Duodenal mucosa (tissue), 2 donors: ENCODE data around the gene NOL4L.
A peak's percentile ranks its signal among the peaks of the same experiment; 100 is the strongest.

Source experiments
- H3K27ac ChIP-seq: one replicate; pipeline ENCODE4 v1.7.0; 2013; ENCODE audit warnings: low read depth, low read length
- H3K27me3 ChIP-seq, 2 donors: one replicate each; pipeline ENCODE4 v1.7.0; 2013; ENCODE audit warnings: low read length in 2 of 2, control low read depth in 1 of 2; ENCODE audit not compliant: insufficient read depth in 2 of 2, control insufficient read depth in 1 of 2
- H3K36me3 ChIP-seq, 2 donors: one replicate each; pipeline ENCODE4 v1.7.0; 2013; ENCODE audit warnings: low read length in 2 of 2, control low read depth in 1 of 2; ENCODE audit not compliant: insufficient read depth in 2 of 2, control insufficient read depth in 1 of 2
- H3K4me1 ChIP-seq, 2 donors: one replicate each; pipeline ENCODE4 v1.7.0; 2013; ENCODE audit warnings: low read length in 2 of 2, control low read depth in 1 of 2; ENCODE audit not compliant: insufficient read depth in 2 of 2, control insufficient read depth in 1 of 2
- H3K4me3 ChIP-seq, 2 donors: one replicate each; pipeline ENCODE4 v1.7.0; 2013; ENCODE audit warnings: low read length in 2 of 2, low read depth in 1 of 2
- H3K9ac ChIP-seq, 2 donors: one replicate each; pipeline ENCODE4 v1.7.0; 2013; ENCODE audit warnings: low read length in 2 of 2, low read depth in 1 of 2
- H3K9me3 ChIP-seq, 2 donors: one replicate each; pipeline ENCODE4 v1.7.0; 2013; ENCODE audit warnings: low read length in 2 of 2, control low read depth in 1 of 2; ENCODE audit not compliant: control insufficient read depth in 1 of 2

The NOL4L gene

GRCh38 chr20:32585011-32585585, at the start of gene NOL4L:
NOL4L (minus strand) TSS chr20:32585333; CDS start chr20:32584890, 443 bp downstream.
- Histone ChIP-seq H3K27ac (no peak within 1 kb of the TSS), H3K27me3 (peaks cover 20 to 24% of the 10 kb centered on the region in 2 donors), H3K9ac (no peak within 1 kb of the TSS), H3K36me3 (no peaks in the 10 kb centered on the region), H3K9me3 (no peaks in the 10 kb centered on the region), H3K4me1 (no peaks in the 10 kb centered on the region), H3K4me3 (peak within 1 kb of the TSS; percentile 63 to 73)

- Histone ChIP-seq H3K27me3 (peaks cover 4 to 5% of the 10 kb centered on the region in 2 donors), H3K9ac (no peak overlapping the region), H3K27ac (no peak overlapping the region), H3K4me3 (no peak overlapping the region), H3K36me3 (no peaks in the 10 kb centered on the region), H3K4me1 (peaks cover 0 to 3% of the 10 kb centered on the region in 2 donors), H3K9me3 (no peaks in the 10 kb centered on the region)
Observed at GRCh38 chr20:32634041-32634805, 49.1 kb upstream of the NOL4L start.

GRCh38 chr20:32632461-32633354, 47.6 kb upstream of the NOL4L start:
- Histone ChIP-seq H3K4me1 (peaks cover 0 to 9% of the 10 kb centered on the region in 2 donors), H3K27ac (no peak overlapping the region), H3K9me3 (no peaks in the 10 kb centered on the region), H3K4me3 (no peak overlapping the region), H3K9ac (no peak overlapping the region), H3K27me3 (peaks cover under 1 to 5% of the 10 kb centered on the region in 2 donors), H3K36me3 (no peaks in the 10 kb centered on the region)

- Histone ChIP-seq H3K27ac (no peak overlapping the region), H3K36me3 (no peaks in the 10 kb centered on the region), H3K27me3 (peaks cover 0 to 5% of the 10 kb centered on the region in 2 donors), H3K4me3 (no peak overlapping the region), H3K9ac (no peak overlapping the region), H3K4me1 (peaks cover 0 to 15% of the 10 kb centered on the region in 2 donors), H3K9me3 (no peaks in the 10 kb centered on the region)
Observed at GRCh38 chr20:32631933-32632460, 46.9 kb upstream of the NOL4L start.

GRCh38 chr20:32629813-32630212, 44.7 kb upstream of the NOL4L start:
- no peak overlapping the region for H3K27ac ChIP-seq
- H3K9me3 ChIP-seq: no peaks in the 10 kb centered on the region
- no peak overlapping the region for H3K4me3 ChIP-seq
- H3K27me3 ChIP-seq: peaks cover 0 to 5% of the 10 kb centered on the region in 2 donors
- no peaks in the 10 kb centered on the region for H3K36me3 ChIP-seq
- H3K9ac ChIP-seq: no peak overlapping the region
- peaks cover 0 to 18% of the 10 kb centered on the region in 2 donors for H3K4me1 ChIP-seq

- no peak overlapping the region for H3K4me3 ChIP-seq
Observed at GRCh38 chr20:32628960-32629530, 43.9 kb upstream of the NOL4L start.

GRCh38 chr20:32626859-32627636, 41.9 kb upstream of the NOL4L start:
- H3K27ac ChIP-seq: no peak overlapping the region
- H3K36me3 ChIP-seq: no peaks in the 10 kb centered on the region
- H3K9me3 ChIP-seq: no peaks in the 10 kb centered on the region
- H3K4me1 ChIP-seq: peaks cover 0 to 18% of the 10 kb centered on the region in 2 donors
- H3K9ac ChIP-seq: no peak overlapping the region
- no peak overlapping the region for H3K4me3 ChIP-seq
- H3K27me3 ChIP-seq: no peaks in the 10 kb centered on the region

More at GRCh38 chr20:32628960-32629530, 43.9 kb upstream of the NOL4L start:
- H3K27me3 ChIP-seq: peaks cover 0 to 2% of the 10 kb centered on the region in 2 donors
- H3K4me1 ChIP-seq: peaks cover 0 to 18% of the 10 kb centered on the region in 2 donors
- H3K27ac ChIP-seq: no peak overlapping the region
- no peaks in the 10 kb centered on the region for H3K36me3 ChIP-seq
- H3K9me3 ChIP-seq: no peaks in the 10 kb centered on the region
- H3K9ac ChIP-seq: no peak overlapping the region

GRCh38 chr20:32626407-32626806, 41.3 kb upstream of the NOL4L start:
- H3K4me3 ChIP-seq: no peak overlapping the region
- peaks cover 0 to 18% of the 10 kb centered on the region in 2 donors for H3K4me1 ChIP-seq
- no peaks in the 10 kb centered on the region for H3K9me3 ChIP-seq
- H3K27me3 ChIP-seq: no peaks in the 10 kb centered on the region
- H3K27ac ChIP-seq: no peak overlapping the region
- H3K36me3 ChIP-seq: no peaks in the 10 kb centered on the region
- no peak overlapping the region for H3K9ac ChIP-seq

GRCh38 chr20:32625996-32626395, 40.9 kb upstream of the NOL4L start:
- Histone ChIP-seq H3K4me3 (no peak overlapping the region), H3K4me1 (peaks cover 0 to 18% of the 10 kb centered on the region in 2 donors), H3K27ac (no peak overlapping the region), H3K9me3 (no peaks in the 10 kb centered on the region), H3K27me3 (no peaks in the 10 kb centered on the region), H3K36me3 (no peaks in the 10 kb centered on the region), H3K9ac (no peak overlapping the region)
